ENCODE data around the gene ADAMTS17. TPM values are rescaled to one million over a fixed set of nuclear protein-coding genes. Genes with fewer than 3 reads are reported as not detected.

The ADAMTS17 gene
- total RNA-seq, 4 donors from 2014 or later, result 7.2 to 15.1 (median 8.9) TPM

DNA sequence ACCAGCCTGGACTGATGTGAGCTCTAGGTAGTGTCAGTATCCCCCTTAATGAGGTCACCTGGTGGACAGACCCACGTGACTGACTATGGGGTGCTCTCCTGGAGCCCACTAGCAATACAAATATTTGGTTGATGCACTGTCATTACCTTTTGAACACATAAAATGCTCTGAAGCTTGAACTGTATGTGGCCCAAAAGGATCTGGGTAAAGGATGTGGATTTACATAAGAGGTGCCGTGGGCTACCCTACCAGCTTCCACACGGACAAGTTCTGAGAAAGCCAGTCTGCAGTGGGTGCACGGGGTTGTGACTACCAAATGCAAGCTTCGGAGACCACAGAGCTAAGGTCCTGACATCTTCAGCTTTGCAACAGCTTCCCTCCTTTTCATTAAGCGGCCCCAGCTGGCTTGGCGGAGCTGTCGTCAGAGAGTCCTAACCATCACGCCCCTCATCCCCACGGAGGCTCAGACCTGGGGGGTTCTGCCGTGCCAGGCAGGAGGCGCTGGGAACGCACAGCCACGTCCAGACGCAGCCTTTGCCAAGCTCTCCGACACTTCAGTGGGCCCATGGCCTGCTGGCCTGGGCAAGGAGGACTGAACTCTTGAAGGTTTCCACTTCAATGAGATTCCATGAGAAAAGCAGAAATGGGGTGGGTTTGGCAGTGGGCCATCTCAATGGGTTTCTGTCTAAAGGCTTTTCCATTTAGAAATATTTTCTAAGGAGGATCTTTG, 228.3 kb downstream of the ADAMTS17 start:
- Histone ChIP-seq H3K9me3 (no peaks in the 10 kb centered on the region), H3K27ac (peak overlapping the region in 2 of 4 donors; percentile 30 to 65), H3K27me3 (no peaks in the 10 kb centered on the region), H3K36me3 (no peaks in the 10 kb centered on the region), H3K4me3 (no peak overlapping the region), H3K4me1 (peaks cover 0 to 21% (median 1%) of the 10 kb centered on the region in 4 donors)
- DNase-seq, result peak in 1 of 3 donors; percentile 24
- no peak for TF ChIP-seq POLR2A (IDR thresholded peaks at IDR 0.05)
- TF ChIP-seq, protein P1, sequence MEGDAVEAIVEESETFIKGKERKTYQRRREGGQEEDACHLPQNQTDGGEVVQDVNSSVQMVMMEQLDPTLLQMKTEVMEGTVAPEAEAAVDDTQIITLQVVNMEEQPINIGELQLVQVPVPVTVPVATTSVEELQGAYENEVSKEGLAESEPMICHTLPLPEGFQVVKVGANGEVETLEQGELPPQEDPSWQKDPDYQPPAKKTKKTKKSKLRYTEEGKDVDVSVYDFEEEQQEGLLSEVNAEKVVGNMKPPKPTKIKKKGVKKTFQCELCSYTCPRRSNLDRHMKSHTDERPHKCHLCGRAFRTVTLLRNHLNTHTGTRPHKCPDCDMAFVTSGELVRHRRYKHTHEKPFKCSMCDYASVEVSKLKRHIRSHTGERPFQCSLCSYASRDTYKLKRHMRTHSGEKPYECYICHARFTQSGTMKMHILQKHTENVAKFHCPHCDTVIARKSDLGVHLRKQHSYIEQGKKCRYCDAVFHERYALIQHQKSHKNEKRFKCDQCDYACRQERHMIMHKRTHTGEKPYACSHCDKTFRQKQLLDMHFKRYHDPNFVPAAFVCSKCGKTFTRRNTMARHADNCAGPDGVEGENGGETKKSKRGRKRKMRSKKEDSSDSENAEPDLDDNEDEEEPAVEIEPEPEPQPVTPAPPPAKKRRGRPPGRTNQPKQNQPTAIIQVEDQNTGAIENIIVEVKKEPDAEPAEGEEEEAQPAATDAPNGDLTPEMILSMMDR (IDR thresholded peaks at IDR 0.05), result no peak

DNA sequence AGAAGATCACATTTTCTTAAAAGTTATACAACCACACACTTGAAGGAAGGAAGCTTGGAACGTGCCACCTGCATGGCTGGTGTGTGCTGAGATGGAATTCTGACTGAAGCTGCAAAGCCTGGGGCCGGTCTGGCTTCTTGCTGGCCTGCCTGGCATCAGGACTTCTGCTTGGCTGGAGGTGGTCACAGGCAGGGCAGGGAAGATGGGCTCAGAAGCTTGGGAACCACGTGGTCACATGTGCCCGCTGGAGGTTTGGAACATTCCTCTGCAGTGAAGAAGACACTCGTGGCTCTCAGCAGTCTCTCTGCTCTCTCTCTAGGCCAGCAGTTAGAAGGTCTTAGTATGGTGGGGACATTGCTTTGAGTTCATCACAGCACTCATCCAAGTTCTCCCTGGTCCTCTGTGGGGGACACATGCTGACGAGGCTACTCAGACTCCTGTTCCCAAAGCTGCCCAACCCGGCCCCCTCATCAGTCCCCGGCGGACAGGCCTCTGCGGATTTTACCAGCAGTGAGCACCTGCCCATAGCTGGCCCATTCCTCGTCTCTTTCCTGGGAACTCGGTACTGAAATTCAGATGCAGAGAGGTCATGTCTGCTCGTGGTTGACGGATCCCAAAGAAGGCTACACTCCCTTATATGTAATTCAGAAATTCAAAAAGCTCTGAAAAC, 229.0 kb downstream of the ADAMTS17 start:
- Histone ChIP-seq H3K27ac (no peak overlapping the region), H3K36me3 (no peaks in the 10 kb centered on the region), H3K4me3 (no peak overlapping the region), H3K4me1 (peaks cover 0 to 21% (median 1%) of the 10 kb centered on the region in 4 donors), H3K9me3 (no peaks in the 10 kb centered on the region), H3K27me3 (no peaks in the 10 kb centered on the region)
- no peak for DNase-seq
- TF ChIP-seq, protein P1 (IDR thresholded peaks at IDR 0.05), result no peak
- TF ChIP-seq POLR2A (IDR thresholded peaks at IDR 0.05), result no peak

DNA sequence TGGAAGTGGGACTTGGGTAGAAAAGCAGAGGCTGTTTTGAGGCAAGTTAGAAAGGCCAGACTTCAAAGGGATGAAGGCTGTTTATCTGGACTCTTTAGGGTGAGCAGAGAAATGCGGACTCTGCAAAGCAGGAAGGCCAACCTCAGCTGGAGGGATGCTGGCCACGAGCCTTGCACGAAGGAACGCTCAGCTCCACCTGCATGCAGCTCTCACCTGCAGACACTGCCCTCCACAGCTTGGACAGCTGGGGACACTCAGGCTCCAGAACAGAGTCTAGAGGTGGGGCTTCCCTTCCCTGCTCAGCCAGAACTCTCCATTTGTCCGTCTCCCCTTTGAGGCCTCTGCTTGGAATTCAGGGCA, 229.7 kb downstream of the ADAMTS17 start:
- no peak for TF ChIP-seq POLR2A (IDR thresholded peaks at IDR 0.05)
- TF ChIP-seq, protein P1 (IDR thresholded peaks at IDR 0.05), result no peak
- no peaks in the 10 kb centered on the region for H3K9me3 ChIP-seq
- no peaks in the 10 kb centered on the region for H3K27me3 ChIP-seq
- peaks cover 0 to 21% (median 1%) of the 10 kb centered on the region in 4 donors for H3K4me1 ChIP-seq
- peak in 1 of 3 donors; percentile 10 for DNase-seq
- H3K36me3 ChIP-seq, result no peaks in the 10 kb centered on the region
- peak overlapping the region in 1 of 4 donors; percentile 64 for H3K27ac ChIP-seq
- H3K4me3 ChIP-seq, result no peak overlapping the region

DNA sequence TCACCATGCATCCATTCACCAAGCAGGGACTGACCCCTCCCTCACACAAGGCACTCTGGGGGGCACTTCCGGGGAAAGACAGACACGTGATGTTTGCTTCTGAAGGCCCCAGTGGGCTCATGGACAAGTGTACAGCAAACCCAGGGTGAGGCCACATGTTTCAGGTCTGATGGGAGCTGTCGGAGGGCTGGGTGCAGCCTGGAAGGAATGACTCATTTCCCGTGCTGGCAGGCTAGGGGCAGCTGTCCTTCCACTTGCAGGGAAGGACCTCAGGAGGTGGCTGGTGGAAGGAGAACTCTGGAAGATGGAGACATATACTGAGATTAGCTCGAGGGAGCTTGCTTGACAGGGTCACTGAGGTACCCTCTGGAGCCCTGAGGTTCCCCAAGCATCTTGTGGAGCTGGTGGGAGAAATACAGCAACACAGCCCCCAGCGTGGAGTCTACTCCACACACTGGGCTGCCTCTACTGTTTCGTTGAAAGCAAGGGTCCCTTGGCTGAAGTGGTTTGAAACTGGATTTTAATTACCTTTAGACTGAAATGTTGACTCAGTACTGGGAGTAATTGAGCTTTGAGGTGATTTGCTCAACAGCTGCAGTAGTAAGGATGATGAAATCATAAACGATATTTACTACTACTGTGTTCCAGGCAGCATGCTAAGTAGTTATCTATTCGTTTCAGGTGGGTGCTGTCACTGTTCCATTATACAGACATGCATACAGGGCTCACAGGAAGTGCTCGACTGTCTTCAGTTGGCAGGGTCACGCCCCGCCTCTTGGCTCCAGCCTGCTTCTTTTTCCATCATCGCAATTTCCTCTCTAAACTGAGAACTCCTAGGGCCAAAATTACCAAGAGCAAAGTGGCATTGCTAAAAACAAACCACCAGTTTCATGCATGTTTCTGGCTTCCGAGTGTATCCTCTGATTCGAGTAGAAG, 230.4 kb downstream of the ADAMTS17 start:
- peak overlapping the region in 3 of 4 donors; percentile 31 to 64 (median 48) for H3K27ac ChIP-seq
- H3K27me3 ChIP-seq, result no peaks in the 10 kb centered on the region
- DNase-seq, result peak in 2 of 3 donors; percentile 43 to 58
- H3K4me3 ChIP-seq, result no peak overlapping the region
- H3K36me3 ChIP-seq, result no peaks in the 10 kb centered on the region
- no peaks in the 10 kb centered on the region for H3K9me3 ChIP-seq
- no peak for TF ChIP-seq POLR2A (IDR thresholded peaks at IDR 0.05)
- TF ChIP-seq, protein P1 (IDR thresholded peaks at IDR 0.05), result no peak
- peaks cover 0 to 16% (median 1%) of the 10 kb centered on the region in 4 donors for H3K4me1 ChIP-seq

DNA sequence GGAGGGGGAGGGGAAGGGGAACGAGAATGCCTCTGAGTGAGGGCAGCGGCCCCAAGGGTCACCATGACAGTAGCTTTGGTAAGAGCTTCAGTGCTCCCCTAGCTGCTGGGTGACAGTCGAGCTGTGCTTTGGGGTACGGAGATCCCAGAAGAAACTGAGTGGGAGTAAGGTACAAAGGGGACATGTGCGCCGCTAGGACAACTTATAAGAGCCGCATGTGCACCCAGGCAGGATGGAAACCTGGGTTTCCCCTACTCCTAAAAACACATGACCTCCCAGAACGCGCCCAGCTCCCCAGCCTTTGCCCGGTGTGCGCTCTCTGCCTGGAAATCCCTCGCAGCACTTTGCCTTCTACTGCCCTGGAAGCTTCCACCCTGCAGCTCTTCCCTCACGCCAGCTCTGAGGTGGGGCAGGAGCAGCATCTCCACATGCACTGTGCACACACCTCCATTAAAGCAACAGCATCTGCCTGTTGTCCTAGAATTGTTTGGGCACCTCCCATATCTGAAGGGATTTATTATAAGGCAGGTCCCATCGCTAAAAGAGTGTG, 232.2 kb downstream of the ADAMTS17 start:
- no peak for TF ChIP-seq POLR2A (IDR thresholded peaks at IDR 0.05)
- TF ChIP-seq, protein P1 (IDR thresholded peaks at IDR 0.05), result no peak
- Histone ChIP-seq H3K36me3 (no peaks in the 10 kb centered on the region), H3K4me1 (peaks cover 0 to 14% (median 1%) of the 10 kb centered on the region in 4 donors), H3K27me3 (no peaks in the 10 kb centered on the region), H3K9me3 (no peaks in the 10 kb centered on the region), H3K4me3 (no peak overlapping the region), H3K27ac (no peak overlapping the region)
- DNase-seq, result peak in 2 of 3 donors; percentile 27 to 30
